Epithelial cell of alveolus of lung (primary cell): ENCODE results near the gene KRT13. TPM values are rescaled to one million over a fixed set of nuclear protein-coding genes. Genes with fewer than 3 reads are reported as not detected.

ENCODE experiments used
- total RNA-seq: library from RNA; depleted of rRNA; stranded (reverse); fragments of >200 nt; gene quantifications from 2 replicates; pipeline ENCODE4 v1.2.1, GENCODE V29; 2015

Gene KRT13
- not detected in 2 replicates for total RNA-seq

GRCh38 chr17:41505007-41505808 is at the start of gene KRT13:
Gene KRT13 (minus strand): TSS chr17:41505612. CDS start chr17:41505550, 62 bp downstream.

DNA sequence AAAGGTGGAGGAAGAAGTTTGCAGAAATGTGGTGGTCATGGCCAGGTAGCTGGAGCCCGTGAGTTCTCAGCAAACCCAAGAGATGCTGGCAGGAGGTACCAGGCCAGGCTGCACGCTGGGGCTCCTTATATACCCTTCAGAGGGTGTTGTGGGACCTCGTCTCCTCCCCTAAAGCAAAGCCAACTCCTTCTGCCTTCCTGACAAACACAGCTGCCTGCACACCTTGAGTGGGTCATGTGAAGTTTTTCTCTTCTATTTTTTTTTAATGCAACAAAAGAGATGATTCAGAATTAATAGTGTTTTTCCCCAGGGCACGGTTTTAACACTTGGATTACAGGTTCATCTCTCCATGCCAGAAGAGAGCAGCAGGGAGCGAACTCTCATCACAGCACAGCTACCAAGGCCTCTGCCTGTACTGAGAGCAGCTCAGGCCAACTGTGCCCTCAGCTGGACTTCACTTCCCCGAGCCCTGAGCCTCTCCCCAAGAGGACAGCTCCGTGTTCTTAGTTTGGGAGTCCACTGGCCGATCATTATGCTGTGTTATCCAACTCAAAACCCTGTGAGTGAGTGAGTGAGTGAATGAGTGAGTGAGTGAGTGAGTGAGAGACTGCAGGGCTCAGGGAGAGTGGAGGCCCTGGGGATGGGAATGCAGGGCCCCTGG is 13.5 kb upstream of the KRT13 start, which contains the start of gene KRT15:
Gene KRT15 (minus strand): TSS at position 102 of the 661 bp plus-strand sequence. CDS start 63 bp downstream, at position 39.

GRCh38 chr17:41489531-41489930 is 15.9 kb downstream of the KRT13 start, which contains the start of gene KRT36:
Gene KRT36 (minus strand): TSS chr17:41489910. CDS start chr17:41489864, 46 bp downstream.

DNA sequence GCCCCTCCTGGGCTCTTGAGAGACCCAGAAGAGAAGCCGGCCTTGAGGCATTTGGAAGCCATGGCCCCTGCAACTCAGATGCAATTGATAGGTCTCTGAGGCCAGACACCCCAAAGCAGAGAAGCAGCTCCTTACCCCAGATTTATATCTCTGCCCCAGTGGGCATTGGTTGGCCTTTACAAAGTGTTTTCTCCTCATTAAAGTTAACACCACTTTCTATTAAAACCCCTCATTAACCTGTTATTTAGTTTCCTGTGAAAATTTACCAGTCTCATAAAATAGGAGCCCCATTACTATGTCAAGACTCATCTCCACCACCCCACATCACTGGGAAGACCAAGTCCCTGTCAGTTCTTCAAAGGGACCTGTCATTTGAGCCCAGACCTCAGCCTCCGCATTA is 24.4 kb downstream of the KRT13 start, which contains the start of gene KRT35:
Gene KRT35 (minus strand): TSS at position 116 of the 400 bp plus-strand sequence. CDS start 54 bp downstream, at position 62.

DNA sequence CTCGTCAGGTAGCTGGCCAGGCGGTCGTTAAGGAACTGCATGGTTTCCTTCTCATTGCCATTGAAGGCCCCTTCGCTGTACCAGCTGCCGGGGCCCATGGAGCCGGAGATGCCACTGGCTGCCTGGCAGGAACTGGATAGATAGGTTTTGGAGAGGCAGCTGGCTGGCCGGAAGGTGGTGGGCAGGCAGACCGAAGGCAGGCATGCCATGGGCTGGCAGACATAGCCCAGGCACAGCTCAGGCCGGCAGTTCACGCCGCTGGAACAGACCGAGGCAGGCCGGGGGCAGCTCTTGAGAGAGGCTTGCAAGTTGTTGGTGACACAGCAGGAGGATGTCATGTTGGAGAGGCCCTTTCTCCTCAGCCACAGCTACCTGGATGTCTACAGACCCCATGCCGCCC is 38.4 kb downstream of the KRT13 start, which contains the start of gene KRT32:
Gene KRT32 (minus strand): TSS at position 399 of the 400 bp plus-strand sequence. CDS start 61 bp downstream, at position 338.

Other genes with a start within 250 kb of the KRT13 start
- gene KRTAP9-6, start 240.2 kb downstream of the KRT13 start, total RNA-seq, result not detected in 2 replicates
- gene KRTAP9-7, start 229.9 kb downstream of the KRT13 start, total RNA-seq, result not detected in 2 replicates
- not detected in 2 replicates for gene KRTAP29-1, start 202.8 kb downstream of the KRT13 start, total RNA-seq
- not detected in 2 replicates for gene KRTAP16-1, start 196.3 kb downstream of the KRT13 start, total RNA-seq
- not detected in 2 replicates for gene KRTAP17-1, start 189.9 kb downstream of the KRT13 start, total RNA-seq
- gene KRT33A, start 154.8 kb downstream of the KRT13 start, total RNA-seq, result not detected in 2 replicates
- not detected in 2 replicates for gene KRT33B, start 135.8 kb downstream of the KRT13 start, total RNA-seq
- 8.0 TPM in 1 of 2 replicates, not detected in the other for gene KRT34, start 123.3 kb downstream of the KRT13 start, total RNA-seq
- not detected in 2 replicates for gene KRT31, start 108.0 kb downstream of the KRT13 start, total RNA-seq
- gene KRT37, start 81.0 kb downstream of the KRT13 start, total RNA-seq, result not detected in 2 replicates
- not detected in 2 replicates for gene KRT38, start 64.6 kb downstream of the KRT13 start, total RNA-seq
- gene KRT32, start 38.2 kb downstream of the KRT13 start, total RNA-seq, result 0.13 TPM in 1 of 2 replicates, not detected in the other
- gene KRT35, start 24.5 kb downstream of the KRT13 start, total RNA-seq, result not detected in 2 replicates
- gene KRT36, start 15.7 kb downstream of the KRT13 start, total RNA-seq, result not detected in 2 replicates
- 0.96 and 2.7 TPM in 2 replicates for gene KRT15, start 13.3 kb upstream of the KRT13 start, total RNA-seq
- 26.0 and 421 TPM in 2 replicates for gene KRT19, start 22.7 kb upstream of the KRT13 start, total RNA-seq
- not detected in 2 replicates for gene KRT9, start 66.4 kb upstream of the KRT13 start, total RNA-seq
- 0.13 and 0.48 TPM in 2 replicates for gene KRT14, start 81.3 kb upstream of the KRT13 start, total RNA-seq
- not detected in 2 replicates for gene KRT16, start 107.2 kb upstream of the KRT13 start, total RNA-seq
- gene KRT17, start 119.0 kb upstream of the KRT13 start, total RNA-seq, result 11.0 and 103 TPM in 2 replicates
- gene EIF1, start 183.3 kb upstream of the KRT13 start, total RNA-seq, result 116 and 382 TPM in 2 replicates
- not detected in 2 replicates for gene GAST, start 206.7 kb upstream of the KRT13 start, total RNA-seq
- gene HAP1, start 229.0 kb upstream of the KRT13 start, total RNA-seq, result under 0.01 and 0.40 TPM in 2 replicates